A673 (cell line): ENCODE results near the gene CREBRF. TPM values are rescaled to one million over a fixed set of nuclear protein-coding genes. Genes with fewer than 3 reads are reported as not detected.

ENCODE experiments used
- Bru-seq: library from RNA; stranded (reverse); fragments of 400-500 nt; gene quantifications from one replicate; lab custom pipeline; 2021; lab: Mats Ljungman, UMichigan
- BruChase-seq, 2 experiments: library from RNA; stranded (reverse); fragments of 400-500 nt; gene quantifications; one replicate each; lab custom pipeline; 2021; lab: Mats Ljungman, UMichigan
- BruUV-seq: library from RNA; stranded (reverse); fragments of 400-500 nt; replicated peaks from 2 replicates; lab custom pipeline; 2021; lab: Mats Ljungman, UMichigan
- CTCF ChIA-PET: fragments of 300-600 bp; sonication (Branson Sonifier 250); formaldehyde crosslinking; loops from one replicate; lab custom pipeline; 2022; ENCODE audit warnings: antibody characterized with exemption; lab: Charles Lee
- POLR2A ChIA-PET: fragments of 300-600 bp; sonication (Branson Sonifier 250); formaldehyde crosslinking; loops from one replicate; lab custom pipeline; 2022; ENCODE audit warnings: antibody characterized with exemption; ENCODE audit not compliant: low non-redundant PET; lab: Charles Lee
- DNase-seq: peaks from one replicate; pipeline ENCODE4 v3.0.0-alpha.2; 2015; ENCODE audit warnings: low spot score
- H3K27ac ChIP-seq: fragments of 200-600 bp; sonication (generic); 2 replicates; pipeline ENCODE4 v1.5.1; 2016; ENCODE audit warnings: mixed run types, low read depth, mild to moderate bottlenecking, mixed read lengths, antibody characterized with exemption, low read length; ENCODE audit not compliant: poor library complexity, severe bottlenecking
- H3K27me3 ChIP-seq: fragments of 200-600 bp; sonication (generic); replicated peaks from 2 replicates; pipeline ENCODE4 v1.6.1; 2017; ENCODE audit warnings: mixed run types, low read depth, mild to moderate bottlenecking, mixed read lengths, antibody characterized with exemption, low read length; ENCODE audit not compliant: insufficient read depth, poor library complexity
- H3K36me3 ChIP-seq: fragments of 200-600 bp; sonication (generic); 2 replicates; pipeline ENCODE4 v1.6.1; 2016; ENCODE audit warnings: mixed run types, mild to moderate bottlenecking, mixed read lengths, antibody characterized with exemption, low read length; ENCODE audit not compliant: insufficient read depth, poor library complexity, severe bottlenecking
- H3K4me1 ChIP-seq: fragments of 200-600 bp; sonication (generic); 2 replicates; pipeline ENCODE4 v1.6.1; 2017; ENCODE audit warnings: mixed run types, mild to moderate bottlenecking, mixed read lengths, antibody characterized with exemption, low read length; ENCODE audit not compliant: insufficient read depth, poor library complexity, severe bottlenecking
- H3K4me3 ChIP-seq: fragments of 200-600 bp; sonication (generic); 2 replicates; pipeline ENCODE4 v1.5.1; 2016; ENCODE audit warnings: low read depth, mixed run types, mild to moderate bottlenecking, mixed read lengths, low read length; ENCODE audit not compliant: poor library complexity, severe bottlenecking
- H3K9me3 ChIP-seq: fragments of 200-600 bp; sonication (generic); 2 replicates; pipeline ENCODE4 v1.6.1; 2016; ENCODE audit warnings: mixed run types, low read depth, mild to moderate bottlenecking, mixed read lengths, antibody characterized with exemption, low read length; ENCODE audit not compliant: poor library complexity, severe bottlenecking
- CTCF ChIP-seq: fragments of 300-800, 200-600 bp; sonication (generic); conservative IDR thresholded peaks from 2 replicates; pipeline ENCODE4 v1.5.1; 2017; ENCODE audit warnings: low read depth, mild to moderate bottlenecking, antibody characterized with exemption, low read length, moderate library complexity, mixed read lengths
- EZH2 ChIP-seq: fragments of 200-600 bp; sonication (generic); IDR thresholded peaks from 2 replicates; pipeline ENCODE4 v1.6.1; 2017; ENCODE audit warnings: borderline replicate concordance, low read depth, mild to moderate bottlenecking, mixed read lengths, antibody characterized with exemption, low read length; ENCODE audit not compliant: poor library complexity, severe bottlenecking
- intact Hi-C: fragments of 100-400 bp; cut with micrococcal nuclease; formaldehyde crosslinking; loops from one replicate; pipeline ENCODE4 v1.10.0; 2022; ENCODE audit not compliant: unreplicated experiment
- long read RNA-seq: library from polyadenylated mRNA; stranded (forward); transcript quantifications from one replicate; pipeline ENCODE4 v2.0.0, GENCODE V29; 2022
- total RNA-seq: library from RNA; stranded (reverse); gene quantifications from 2 replicates; pipeline ENCODE4 v1.2.3, GENCODE V29; 2021

CREBRF gene
- total RNA-seq, result 1.4 and 1.5 TPM in 2 replicates
- percentile 43 among the genes with signal in this experiment for Bru-seq, nascent RNA
- percentile 40 among the genes with signal in this experiment for BruChase-seq, experiment 1, labeled RNA remaining after a 2-hour chase
- BruChase-seq, experiment 2, labeled RNA remaining after a 6-hour chase, result percentile 35 among the genes with signal in this experiment
- long read RNA-seq, full-length matches to known transcripts, result 3 of 5 reads
- long read RNA-seq, partial matches to known transcripts, result 1 of 5 reads
- long read RNA-seq, other reads (novel, unspliced or antisense), result 1 of 5 reads

- POLR2A ChIA-PET, result no interaction called here
- peak; percentile 96 for DNase-seq
- intact Hi-C loops, result loop anchor here (5.0 kb wide), 1 partner anchor 74 kb away; the partner anchor contains the start of gene ATP6V0E1
- Histone ChIP-seq H3K27ac (peak within 1 kb of the TSS; percentile 65), H3K9me3 (no peaks in the 10 kb centered on the region), H3K4me3 (peak within 1 kb of the TSS; percentile 90), H3K27me3 (no peaks in the 10 kb centered on the region), H3K36me3 (no peaks in the 10 kb centered on the region), H3K4me1 (peaks cover 9% of the 10 kb centered on the region)
- CTCF ChIA-PET, result no interaction called here
- no peak for TF ChIP-seq CTCF
- no peak for TF ChIP-seq EZH2
- no TSS peak for BruUV-seq
Observed at GRCh38 chr5:173055983-173056782, at the start of gene CREBRF. Gene CREBRF, plus strand, starts transcription at chr5:173056352. Its CDS starts 24,424 bp downstream, at chr5:173080776.

- intact Hi-C loops, result no loop called here
- no peaks in the 10 kb centered on the region for H3K36me3 ChIP-seq
- POLR2A ChIA-PET, result no interaction called here
- no TSS peak for BruUV-seq
- CTCF ChIA-PET, result no interaction called here
- TF ChIP-seq CTCF (no peak), EZH2 (no peak)
- no peak overlapping the region for H3K27ac ChIP-seq
- no peaks in the 10 kb centered on the region for H3K4me1 ChIP-seq
- H3K27me3 ChIP-seq, result no peaks in the 10 kb centered on the region
- no peak for DNase-seq
- no peaks in the 10 kb centered on the region for H3K9me3 ChIP-seq
- H3K4me3 ChIP-seq, result no peak overlapping the region
Observed at GRCh38 chr5:173010021-173010420, 46.1 kb upstream of the CREBRF start.

- no peak for DNase-seq
- no peaks in the 10 kb centered on the region for H3K27me3 ChIP-seq
- intact Hi-C loops, result no loop called here
- no TSS peak for BruUV-seq
- H3K4me3 ChIP-seq, result no peak overlapping the region
- no peaks in the 10 kb centered on the region for H3K36me3 ChIP-seq
- no peak overlapping the region for H3K27ac ChIP-seq
- no peaks in the 10 kb centered on the region for H3K9me3 ChIP-seq
- CTCF ChIA-PET, result no interaction called here
- TF ChIP-seq CTCF (no peak), EZH2 (no peak)
- POLR2A ChIA-PET, result no interaction called here
- no peaks in the 10 kb centered on the region for H3K4me1 ChIP-seq
Observed at GRCh38 chr5:173010547-173011464, 45.3 kb upstream of the CREBRF start.
